NCI-H1048 (cell line): ENCODE results near the gene DOCK2.
"Not testable (repeated sequence)": the region's sequence is repeated elsewhere in the genome, so short reads cannot be mapped to it uniquely, and the experiment has no call there.

Experiments used
- DNase-seq: peaks from one replicate; lab custom pipeline; 2025; lab: John Stamatoyannopoulos, UW

The DOCK2 gene

GRCh38 chr5:169817031-169817430, 180.0 kb downstream of the DOCK2 start:
- DNase-seq = no peak

DNA sequence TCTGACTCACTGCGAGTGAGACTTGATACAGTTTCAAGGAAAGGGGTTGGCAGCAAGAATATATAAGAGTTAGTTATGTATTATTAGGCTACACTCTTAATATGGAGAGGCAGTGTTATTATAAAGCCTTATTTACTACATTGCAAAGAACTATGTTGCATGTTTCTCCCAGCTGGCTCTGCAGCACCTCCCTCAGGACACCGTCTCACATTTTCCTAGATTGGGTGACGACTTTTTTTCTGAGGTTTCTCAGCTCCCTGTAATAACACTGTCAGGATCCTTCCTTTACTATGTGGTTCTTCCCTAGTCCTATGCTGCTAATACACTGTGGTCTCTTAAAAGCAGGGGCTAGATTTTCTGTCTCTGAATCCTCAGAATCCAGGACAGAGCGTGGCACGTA, 189.5 kb downstream of the DOCK2 start:
- DNase-seq = no peak

- no peak for DNase-seq
Measured at GRCh38 chr5:169827769-169828168, 190.7 kb downstream of the DOCK2 start.

DNA sequence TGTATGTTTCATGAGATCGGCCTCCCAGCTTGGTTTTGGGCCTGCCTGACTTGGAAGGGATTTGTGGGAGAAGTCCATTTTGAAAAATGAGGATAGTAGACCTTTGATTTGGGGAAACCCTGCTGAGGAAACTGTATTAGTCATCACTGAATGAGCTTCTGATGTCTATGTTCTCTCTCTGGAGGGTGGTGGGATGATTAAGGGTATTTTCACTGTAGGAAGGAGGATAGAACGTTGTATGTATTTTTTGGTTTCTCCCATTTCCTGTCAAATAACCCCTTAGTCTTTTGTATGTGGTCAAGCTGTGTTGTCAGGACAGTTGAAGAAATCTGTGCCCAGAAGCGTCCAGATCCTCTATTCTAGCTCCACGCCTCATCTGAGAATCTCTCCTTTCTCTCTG, 191.3 kb downstream of the DOCK2 start:
- DNase-seq = no peak

GRCh38 chr5:169831331-169831730, 194.3 kb downstream of the DOCK2 start:
- no peak for DNase-seq

DNA sequence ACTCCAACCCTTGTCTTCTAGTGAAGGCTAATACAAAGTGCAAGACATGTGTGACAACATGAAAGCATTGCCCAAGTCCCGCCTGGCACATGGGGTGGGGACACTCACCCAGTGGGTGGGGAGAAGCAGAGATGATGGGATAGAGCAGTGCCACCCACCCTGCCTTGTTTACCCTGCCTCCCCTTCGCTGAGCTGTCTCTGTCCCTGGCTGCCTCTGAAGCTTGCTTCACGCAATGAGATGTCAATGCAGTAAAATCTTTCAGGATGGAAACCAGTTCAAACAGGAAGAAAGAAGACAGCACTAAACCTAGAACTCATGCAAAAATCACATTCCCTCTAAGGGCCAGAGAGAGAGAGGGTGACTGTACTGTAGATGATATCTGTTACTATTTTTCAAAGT, 195.2 kb downstream of the DOCK2 start:
- no peak for DNase-seq

DNA sequence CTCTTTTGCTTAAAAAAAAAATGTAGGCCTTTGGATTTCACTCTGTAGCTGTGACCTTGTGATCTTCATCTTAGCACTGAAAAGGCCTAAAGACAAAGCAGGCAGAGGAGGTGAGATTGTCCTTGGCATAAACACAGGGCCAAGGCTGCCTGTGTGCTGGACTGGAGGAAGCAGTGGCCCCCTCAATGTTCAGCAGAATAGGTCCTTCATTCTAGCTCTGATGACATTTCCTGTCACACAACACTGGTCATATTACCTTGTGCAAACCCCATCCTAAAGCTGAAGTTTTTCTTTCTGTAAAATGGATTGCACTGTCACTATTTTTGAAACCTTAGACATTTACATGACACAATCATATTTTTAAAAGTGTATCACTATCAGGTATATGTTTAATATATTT, 195.8 kb downstream of the DOCK2 start:
- no peak for DNase-seq

- DNase-seq = not testable (repeated sequence)
Measured at GRCh38 chr5:169833681-169834292, 196.7 kb downstream of the DOCK2 start.

DNA sequence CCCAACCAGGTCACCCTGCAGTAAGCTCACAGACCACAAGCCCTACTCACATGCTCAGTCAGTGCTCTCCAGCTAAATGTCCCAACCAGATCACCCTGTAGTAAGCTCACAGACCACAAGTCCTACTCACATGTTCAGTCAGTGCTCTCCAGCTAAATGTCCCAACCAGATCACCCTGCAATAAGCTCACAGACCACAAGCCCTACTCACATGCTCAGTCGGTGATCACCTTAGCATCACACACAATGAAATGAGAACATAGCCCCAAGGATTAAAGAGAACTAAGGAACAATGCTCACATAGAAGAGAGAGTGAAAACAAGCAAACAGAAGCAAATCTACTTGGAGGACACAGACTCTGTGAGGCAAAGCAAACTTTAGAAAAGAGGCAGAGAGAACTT, 197.5 kb downstream of the DOCK2 start:
- not testable (repeated sequence) for DNase-seq

DNA sequence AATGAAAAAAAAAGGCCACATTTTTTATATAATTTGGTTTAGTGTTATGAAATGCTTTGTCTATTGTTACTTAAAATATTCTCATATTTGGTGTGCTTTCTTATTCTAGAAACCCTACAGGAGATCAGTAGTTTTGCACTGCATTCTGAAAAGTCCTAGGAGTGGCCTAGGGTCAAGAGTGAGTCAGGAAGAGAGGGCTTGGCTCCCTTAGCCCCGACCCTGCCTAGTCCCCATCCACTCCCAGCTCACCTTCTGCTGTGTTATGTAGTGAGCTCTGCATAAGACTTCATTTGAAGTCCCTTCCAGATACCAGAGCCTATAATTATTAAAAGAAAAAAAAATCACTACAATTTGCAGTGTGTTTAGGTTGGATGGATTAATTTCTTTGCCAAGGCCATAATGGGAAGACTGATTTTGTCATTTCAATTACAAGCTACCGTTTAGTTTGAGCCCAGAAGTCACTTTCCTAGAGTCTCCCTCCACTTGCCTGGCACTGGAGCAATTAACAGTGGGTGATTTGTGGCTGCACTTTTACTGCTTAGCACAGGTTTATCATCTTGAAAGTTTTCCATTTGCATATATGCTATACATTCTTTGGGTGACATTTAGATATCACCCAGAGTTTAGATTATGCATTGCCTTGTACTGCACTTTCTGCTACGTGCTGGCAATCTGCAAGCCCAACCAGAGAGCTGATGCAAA, 199.9 kb downstream of the DOCK2 start:
- no peak for DNase-seq

DNA sequence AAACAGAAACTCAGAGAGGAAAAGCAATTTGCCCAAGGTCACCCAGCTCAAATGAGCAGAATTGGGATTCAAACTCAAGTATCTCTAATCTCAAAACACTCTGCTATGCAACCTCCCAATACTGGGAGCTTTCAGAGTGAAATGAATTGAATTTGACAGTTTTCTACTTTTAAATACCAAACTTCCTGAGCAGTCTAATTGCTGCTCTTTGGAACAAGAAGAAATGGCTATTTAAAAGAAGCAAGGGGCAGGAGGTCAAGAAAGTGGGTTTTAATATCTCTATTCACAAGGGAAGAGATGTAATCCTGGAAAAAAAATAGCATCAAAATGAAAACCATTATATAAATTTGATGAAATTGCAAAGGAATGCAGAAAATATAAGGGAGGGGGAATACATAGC, 200.6 kb downstream of the DOCK2 start:
- DNase-seq = no peak

- no peak for DNase-seq
Measured at GRCh38 chr5:169838688-169839087, 201.6 kb downstream of the DOCK2 start.

- DNase-seq = no peak
Measured at GRCh38 chr5:169840405-169840804, 203.3 kb downstream of the DOCK2 start.

DNA sequence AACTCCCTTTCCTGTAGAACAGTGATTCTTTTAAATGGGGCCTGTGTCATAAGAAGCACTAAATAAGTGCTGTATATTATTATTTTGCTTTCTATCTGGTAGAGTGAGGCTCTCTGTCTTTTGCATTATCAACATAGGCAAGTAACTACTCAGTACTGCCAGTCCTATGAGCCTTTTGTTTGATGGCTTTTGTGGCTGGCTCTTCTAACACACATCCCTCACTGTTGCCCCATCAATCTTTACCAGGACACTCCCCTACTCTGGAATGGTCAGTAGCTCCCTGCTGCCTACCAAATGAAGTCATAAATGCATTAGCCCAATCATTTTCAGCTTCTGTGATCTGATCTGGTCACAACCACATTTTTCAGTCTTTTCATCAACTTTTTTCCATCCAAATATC, 205.6 kb downstream of the DOCK2 start:
- DNase-seq = no peak

GRCh38 chr5:169847519-169847918, 210.4 kb downstream of the DOCK2 start:
- DNase-seq = no peak

GRCh38 chr5:169848271-169848670, 211.2 kb downstream of the DOCK2 start:
- no peak for DNase-seq

- DNase-seq = no peak
Measured at GRCh38 chr5:169848792-169849191, 211.7 kb downstream of the DOCK2 start.

- no peak for DNase-seq
Measured at GRCh38 chr5:169850409-169850808, 213.3 kb downstream of the DOCK2 start.

DNA sequence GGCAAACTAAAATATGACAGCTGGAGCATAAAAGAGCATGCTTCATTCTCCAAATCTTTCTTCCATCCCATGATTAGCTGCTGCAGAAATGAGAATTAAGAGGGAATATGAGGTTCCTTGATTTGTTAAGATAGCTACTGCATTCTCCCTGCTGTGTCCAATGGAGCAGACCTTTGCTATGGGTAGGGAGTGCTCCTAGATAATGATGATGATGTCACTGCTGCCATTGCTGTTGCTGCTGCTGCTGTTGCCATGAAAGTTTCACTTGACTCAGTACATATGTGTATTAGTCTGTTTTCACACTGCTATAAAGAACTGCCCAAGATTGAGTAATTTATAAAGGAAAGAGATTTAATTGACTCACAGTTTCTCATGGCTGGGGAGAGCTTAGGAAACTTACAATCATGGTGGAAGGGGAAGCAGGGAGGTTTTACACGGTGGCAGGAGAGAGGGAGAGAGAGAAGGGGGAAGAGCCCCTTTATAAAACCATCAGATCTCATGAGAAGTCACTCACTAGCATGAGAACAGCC, 214.3 kb downstream of the DOCK2 start:
- DNase-seq = no peak

DNA sequence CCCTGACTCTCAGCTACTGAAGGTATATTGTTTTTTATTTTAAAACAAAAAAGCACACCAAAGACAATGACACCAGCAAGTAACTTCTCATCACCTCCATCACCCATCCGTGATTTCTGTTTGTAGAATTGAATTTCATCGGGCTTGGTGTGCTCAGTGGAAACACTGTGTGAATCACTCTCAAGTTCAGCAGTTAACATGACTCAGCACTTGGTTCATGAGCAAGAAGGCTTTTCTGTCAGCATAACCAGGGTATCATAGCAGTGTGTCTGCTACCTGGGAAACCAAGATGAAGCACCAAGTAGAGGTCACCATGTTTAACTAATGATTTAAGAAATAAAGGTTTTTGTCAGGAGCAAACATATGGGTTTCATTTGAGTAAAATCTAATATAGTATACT, 219.5 kb downstream of the DOCK2 start:
- DNase-seq = no peak

- DNase-seq = no peak
Measured at GRCh38 chr5:169860585-169860984, 223.5 kb downstream of the DOCK2 start.

DNA sequence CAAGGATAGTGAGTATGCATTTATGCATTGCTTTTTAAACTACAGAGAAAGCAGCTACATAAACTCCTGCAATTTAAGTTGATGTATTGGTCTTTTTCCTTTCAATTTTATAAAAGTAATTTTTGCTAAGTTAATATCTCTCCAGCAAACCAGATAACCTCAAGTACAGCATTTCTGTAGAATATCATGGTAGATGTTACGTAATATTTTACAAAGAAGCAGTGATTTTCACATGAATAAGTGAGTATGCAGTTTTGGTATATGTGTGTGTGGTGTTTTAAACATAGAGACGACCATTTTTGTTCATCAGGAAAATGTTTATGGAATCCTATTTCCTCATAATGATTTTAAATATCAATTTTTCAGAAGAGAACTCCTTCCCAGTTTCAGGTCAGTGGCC, 224.4 kb downstream of the DOCK2 start:
- DNase-seq = no peak

DNA sequence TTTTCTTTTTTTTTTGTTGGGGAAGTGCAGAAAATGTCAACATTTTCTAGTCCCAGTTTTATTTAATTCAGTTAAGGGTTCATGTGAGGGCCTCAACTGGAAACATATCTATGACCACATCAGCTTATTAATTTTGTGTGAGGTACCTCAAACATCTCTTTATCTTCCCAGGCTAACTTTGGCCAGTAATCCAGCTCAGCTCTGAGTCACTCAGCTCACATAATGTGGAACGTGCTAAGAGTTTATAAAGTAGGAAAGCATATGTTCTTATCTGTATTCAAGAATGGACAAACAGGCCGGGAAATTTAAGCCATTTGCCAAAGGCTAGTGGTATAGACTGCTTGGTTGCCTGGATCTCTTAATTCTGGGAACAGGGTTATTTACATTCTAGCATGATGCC, 224.9 kb downstream of the DOCK2 start:
- DNase-seq = no peak

GRCh38 chr5:169862391-169862811, 225.3 kb downstream of the DOCK2 start:
- no peak for DNase-seq
